ENCODE data around the gene OTUD1. TPM values are rescaled to one million over a fixed set of nuclear protein-coding genes. Genes with fewer than 3 reads are reported as not detected.

The OTUD1 gene
- total RNA-seq, 1 donor from 2014 or later, result 20.8 TPM

GRCh38 chr10:23469596-23470237 is 30.8 kb downstream of the OTUD1 start:
- DNase-seq, result no peak

- no peak for DNase-seq
Observed at GRCh38 chr10:23472181-23472580, 33.3 kb downstream of the OTUD1 start.

DNA sequence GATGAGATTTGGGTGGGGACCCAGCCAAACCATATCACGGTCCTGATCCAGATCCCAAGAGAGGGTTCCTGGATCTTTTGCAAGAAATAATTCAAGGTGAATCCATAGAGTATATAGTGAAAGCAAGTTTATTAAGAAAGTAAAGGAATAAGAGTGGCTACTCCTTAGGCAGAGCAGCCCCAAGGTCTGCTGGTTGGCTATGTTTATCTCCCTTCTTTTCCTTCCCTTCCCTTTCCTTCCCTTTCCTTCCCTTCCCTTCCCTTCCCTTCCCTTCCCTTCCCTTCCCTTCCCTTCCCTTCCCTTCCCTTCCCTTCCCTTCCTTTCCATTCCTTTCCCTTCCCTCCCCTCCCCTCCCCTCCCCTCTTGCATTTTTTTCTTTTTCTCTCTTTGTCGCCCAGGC is 35.2 kb downstream of the OTUD1 start:
- DNase-seq, result no peak

DNA sequence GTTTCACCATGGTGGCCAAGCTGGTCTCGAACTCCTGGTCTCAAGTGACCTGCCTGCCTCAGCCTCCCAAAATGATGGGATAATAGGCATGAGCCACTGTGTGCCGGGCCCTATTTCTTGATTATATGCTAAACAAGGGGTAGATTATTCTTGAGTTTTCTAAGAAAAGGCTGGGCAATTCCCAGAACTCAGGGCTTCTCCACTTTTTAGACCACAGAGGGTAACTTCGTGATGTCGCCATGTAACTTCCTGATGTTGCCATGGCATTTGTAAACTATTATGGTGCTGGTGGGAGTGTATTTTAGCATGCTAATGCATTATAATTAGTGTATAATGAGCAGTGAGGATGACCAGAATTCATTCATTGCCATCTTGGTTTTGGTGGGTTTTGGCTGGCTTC is 35.8 kb downstream of the OTUD1 start:
- no peak for DNase-seq

- no peak for DNase-seq
Observed at GRCh38 chr10:23478570-23478969, 39.7 kb downstream of the OTUD1 start.

DNA sequence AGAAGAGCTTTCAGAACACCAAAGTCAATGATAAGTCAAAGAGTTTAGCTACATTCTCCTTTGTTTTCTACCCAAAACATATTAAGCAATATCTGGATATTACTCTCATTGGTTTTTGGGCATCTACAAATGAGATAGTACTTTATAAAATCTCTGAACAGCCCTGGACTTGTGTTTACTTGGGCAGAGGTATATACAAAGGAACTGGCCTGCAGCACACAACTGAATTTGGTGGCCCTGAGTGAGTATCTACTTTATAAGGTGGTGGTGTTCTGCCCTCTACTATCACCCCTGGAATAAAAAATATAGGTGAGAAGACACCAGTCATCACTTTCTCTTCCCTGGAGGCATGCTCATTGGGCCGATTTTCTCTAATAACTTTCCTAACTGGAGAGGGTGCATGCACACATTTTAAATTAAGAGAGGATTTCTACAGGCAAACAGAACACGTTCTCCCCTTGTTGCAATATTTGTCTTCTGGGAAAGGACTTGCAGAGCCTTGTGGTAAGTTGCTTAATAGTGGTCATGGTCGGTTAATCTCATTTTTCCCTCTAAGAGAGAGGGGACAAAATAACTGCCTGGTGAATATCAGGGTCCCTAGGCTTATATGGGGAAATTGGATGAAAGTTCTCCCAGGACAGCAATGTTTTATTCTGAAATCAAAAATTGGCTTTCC is 41.1 kb downstream of the OTUD1 start:
- no peak for DNase-seq

DNA sequence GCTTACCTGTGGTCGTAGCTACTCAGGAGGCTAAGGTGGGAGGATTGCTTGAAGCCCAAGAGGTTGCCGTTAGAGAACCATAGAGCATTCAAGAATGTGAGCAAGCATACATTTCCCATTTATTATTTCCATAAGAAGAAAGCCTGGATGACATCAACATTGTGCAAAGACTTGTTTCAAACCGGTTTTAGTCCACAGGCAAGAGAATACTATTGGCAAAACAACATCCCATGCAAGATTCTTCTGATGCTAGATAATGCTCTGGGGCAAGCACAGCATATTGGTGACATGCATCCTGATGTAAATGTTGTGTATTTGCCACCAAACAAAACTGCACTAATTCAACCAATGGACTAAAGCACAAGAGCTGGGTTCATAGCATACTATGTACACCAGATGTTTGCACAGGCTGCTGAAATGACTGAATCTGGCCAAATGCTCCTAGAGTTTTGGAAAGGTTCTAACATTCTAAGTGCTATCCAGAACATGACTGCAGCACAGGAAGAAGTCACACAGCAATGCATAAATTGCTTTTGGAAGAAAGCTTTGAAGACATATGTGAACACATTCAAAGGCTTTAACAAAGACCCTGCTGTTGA is 42.6 kb downstream of the OTUD1 start:
- DNase-seq, result peak; percentile 64

GRCh38 chr10:23490115-23490514 is 51.2 kb downstream of the OTUD1 start:
- DNase-seq, result no peak

Small RNAs within 50 kb of the gene (small RNA-seq; reads per million reads assigned to genes)
- gene MIR1254-2 (ENCODE audit: low replicate concordance), result not detected

Other genes with a start within 250 kb of the OTUD1 start
- not detected for gene PTF1A, start 246.8 kb upstream of the OTUD1 start, total RNA-seq
- 0.30 TPM for gene C10orf67, start 94.3 kb upstream of the OTUD1 start, total RNA-seq

All from skin of body (tissue), 3 donors.